22Rv1 (cell line): ENCODE measurements around the gene MAGEB1.

Source experiments
- H3K27ac ChIP-seq: fragments of 450-650 bp; 2 replicates; pipeline ENCODE4 v1.5.1; 2017
- ZFX ChIP-seq: fragments of 450-650 bp; IDR thresholded peaks from 2 replicates; pipeline ENCODE4 v1.6.1; 2017; ENCODE audit warnings: antibody characterized with exemption, borderline replicate concordance
- TF ChIP-seq, protein P1 (sequence below): fragments of 450-650 bp; IDR thresholded peaks from 2 replicates; pipeline ENCODE4 v1.5.1; 2017; ENCODE audit warnings: mild to moderate bottlenecking

Gene MAGEB1, protein sequence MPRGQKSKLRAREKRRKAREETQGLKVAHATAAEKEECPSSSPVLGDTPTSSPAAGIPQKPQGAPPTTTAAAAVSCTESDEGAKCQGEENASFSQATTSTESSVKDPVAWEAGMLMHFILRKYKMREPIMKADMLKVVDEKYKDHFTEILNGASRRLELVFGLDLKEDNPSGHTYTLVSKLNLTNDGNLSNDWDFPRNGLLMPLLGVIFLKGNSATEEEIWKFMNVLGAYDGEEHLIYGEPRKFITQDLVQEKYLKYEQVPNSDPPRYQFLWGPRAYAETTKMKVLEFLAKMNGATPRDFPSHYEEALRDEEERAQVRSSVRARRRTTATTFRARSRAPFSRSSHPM

DNA sequence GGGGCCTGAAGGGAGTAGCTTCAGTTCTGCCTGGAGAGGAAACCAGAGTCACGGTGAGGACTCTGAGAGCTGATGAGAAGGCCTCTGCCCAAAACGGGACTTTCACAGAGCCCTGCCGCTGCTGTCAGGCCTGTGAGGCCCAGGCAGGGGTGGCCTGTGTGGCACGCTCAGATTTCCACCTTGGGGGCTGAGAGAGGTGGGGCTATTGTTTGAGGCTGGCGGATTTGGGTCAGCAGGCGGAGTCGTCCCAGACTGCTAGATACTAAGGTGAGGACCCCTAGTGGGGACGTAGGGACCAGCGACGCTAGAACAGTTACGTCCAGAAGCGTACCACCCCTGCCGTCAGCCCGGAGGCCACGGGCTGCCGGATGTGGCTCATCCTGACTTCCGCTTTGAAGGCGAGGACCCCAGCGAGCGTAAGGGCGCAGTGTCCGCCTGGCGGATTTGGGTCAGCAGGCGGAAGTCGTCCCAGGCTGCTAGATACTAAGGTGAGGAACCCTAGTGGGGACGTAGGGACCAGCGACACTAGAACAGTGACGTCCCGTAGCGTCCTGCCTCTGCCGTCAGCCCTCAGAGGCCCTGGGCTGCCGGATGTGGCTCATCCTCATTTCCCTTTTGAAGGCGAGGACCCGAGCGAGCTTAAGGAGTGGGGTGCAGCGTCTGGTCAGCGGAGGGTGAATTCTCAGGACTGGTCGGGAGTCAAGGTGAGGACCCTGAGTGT is at the start of gene MAGEB1:
MAGEB1 (plus strand) TSS at position 378 of the 721 bp plus-strand sequence. CDS start 3,348 bp downstream, outside the sequence.
- no peak for TF ChIP-seq ZFX
- TF ChIP-seq, protein P1, sequence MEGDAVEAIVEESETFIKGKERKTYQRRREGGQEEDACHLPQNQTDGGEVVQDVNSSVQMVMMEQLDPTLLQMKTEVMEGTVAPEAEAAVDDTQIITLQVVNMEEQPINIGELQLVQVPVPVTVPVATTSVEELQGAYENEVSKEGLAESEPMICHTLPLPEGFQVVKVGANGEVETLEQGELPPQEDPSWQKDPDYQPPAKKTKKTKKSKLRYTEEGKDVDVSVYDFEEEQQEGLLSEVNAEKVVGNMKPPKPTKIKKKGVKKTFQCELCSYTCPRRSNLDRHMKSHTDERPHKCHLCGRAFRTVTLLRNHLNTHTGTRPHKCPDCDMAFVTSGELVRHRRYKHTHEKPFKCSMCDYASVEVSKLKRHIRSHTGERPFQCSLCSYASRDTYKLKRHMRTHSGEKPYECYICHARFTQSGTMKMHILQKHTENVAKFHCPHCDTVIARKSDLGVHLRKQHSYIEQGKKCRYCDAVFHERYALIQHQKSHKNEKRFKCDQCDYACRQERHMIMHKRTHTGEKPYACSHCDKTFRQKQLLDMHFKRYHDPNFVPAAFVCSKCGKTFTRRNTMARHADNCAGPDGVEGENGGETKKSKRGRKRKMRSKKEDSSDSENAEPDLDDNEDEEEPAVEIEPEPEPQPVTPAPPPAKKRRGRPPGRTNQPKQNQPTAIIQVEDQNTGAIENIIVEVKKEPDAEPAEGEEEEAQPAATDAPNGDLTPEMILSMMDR, result no peak
- H3K27ac ChIP-seq, result no peak within 1 kb of the TSS

DNA sequence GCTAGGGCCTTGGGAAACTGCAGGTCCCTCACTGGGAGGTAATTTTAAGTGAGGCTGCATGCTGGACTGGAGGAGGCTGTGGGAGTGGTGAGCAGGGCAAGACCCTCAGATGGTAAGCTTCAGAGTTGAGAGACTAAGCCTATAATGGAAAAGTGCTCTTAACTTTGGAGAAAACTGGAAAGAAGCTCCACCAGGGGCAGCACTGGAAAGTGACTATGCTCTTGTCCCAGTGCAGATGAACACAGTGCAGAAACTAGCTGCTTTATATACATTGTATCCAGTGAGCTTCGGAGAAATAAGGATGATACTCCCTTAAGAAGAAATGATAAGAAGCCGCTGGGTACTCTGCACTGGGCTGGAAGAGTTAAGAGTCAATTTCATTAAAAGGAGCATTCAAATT is 34.8 kb upstream of the MAGEB1 start:
- H3K27ac ChIP-seq, result no peak overlapping the region
- TF ChIP-seq, protein P1, result peak; percentile 6; the same call in 1 of the 2 replicates
- no peak for TF ChIP-seq ZFX

DNA sequence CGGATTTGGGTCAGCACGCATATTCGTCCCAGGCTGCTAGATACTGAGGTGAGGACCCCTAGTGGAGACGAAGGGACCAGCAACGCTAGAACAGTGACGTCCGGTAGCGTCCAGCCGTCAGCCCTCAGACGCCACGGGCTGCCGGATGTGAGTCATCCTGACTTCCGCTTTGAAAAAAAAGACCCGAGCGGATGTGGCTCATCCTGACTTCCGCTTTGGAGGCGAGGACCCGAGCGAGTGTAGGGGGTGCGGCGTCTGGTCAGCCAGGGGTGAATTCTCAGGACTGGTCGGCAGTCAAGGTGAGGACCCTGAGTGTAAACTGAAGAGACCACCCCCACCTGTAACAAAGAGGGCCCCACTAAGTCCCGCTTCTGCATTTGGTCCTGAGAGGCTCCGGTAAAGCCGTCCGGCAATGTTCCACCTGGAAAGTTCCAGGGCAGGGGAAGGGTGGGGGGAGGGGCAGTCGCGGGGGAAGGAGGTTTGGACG is 31.5 kb upstream of the MAGEB1 start, which contains the start of gene MAGEB2:
MAGEB2 (plus strand) TSS at position 207 of the 487 bp plus-strand sequence. CDS start 3,018 bp downstream, outside the sequence.
- no peak for TF ChIP-seq ZFX
- TF ChIP-seq, protein P1, result no peak
- H3K27ac ChIP-seq, result no peak within 1 kb of the TSS

DNA sequence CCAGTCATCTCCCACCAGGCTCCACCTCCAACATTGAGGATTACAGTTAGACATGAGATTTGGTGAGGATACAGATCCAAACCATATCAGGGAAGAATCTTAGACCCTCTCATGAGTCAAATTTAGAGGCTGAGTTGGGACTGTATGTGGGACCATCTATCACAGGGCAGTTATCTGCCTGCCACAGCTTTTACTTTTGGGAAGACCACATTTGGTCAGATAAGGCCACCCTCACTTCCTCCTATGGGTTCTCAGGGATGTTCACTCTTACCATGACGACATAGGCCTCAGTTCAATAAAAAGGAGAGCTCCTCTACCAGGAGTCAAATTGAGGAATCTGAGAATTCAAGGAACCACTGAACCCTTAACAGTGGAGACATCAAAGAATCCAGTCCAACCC is 29.5 kb upstream of the MAGEB1 start:
- TF ChIP-seq ZFX, result no peak
- TF ChIP-seq, protein P1, result no peak
- no peak overlapping the region for H3K27ac ChIP-seq

DNA sequence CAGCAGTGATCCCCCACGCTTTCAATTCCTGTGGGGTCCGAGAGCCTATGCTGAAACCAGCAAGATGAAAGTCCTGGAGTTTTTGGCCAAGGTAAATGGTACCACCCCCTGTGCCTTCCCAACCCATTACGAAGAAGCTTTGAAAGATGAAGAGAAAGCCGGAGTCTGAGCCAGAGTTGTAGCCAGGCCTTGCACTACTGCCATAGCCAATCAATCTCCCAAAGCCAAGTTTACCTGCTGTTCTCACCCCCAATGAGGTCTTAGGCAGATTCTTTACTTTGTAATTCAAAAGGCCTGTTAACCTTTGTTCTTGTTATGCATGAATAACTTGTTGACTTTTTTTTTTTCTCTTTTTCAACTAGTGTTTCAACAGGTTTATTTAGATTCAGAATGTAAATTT is 27.6 kb upstream of the MAGEB1 start:
- TF ChIP-seq ZFX, result no peak
- TF ChIP-seq, protein P1, result no peak
- no peak overlapping the region for H3K27ac ChIP-seq

DNA sequence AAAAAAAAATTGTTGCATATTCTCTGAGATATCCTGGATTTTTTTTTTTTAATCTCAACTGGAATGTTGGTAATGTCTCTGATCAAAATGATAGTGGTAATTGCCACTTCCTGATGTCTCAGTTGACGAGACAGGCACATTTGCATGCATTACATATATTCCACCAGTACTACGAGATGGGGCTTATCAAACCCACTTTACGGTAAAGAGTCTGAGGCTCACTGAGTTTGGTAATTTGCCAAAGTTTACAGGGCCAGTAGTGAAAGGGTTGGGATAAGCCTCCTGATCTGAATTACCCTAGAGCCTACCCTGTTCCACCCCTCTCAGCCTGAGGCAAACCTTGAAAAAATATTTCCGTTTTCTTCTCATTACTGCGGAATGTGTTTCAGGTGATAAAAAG is 26.3 kb upstream of the MAGEB1 start:
- no peak overlapping the region for H3K27ac ChIP-seq
- TF ChIP-seq, protein P1, result no peak
- no peak for TF ChIP-seq ZFX

DNA sequence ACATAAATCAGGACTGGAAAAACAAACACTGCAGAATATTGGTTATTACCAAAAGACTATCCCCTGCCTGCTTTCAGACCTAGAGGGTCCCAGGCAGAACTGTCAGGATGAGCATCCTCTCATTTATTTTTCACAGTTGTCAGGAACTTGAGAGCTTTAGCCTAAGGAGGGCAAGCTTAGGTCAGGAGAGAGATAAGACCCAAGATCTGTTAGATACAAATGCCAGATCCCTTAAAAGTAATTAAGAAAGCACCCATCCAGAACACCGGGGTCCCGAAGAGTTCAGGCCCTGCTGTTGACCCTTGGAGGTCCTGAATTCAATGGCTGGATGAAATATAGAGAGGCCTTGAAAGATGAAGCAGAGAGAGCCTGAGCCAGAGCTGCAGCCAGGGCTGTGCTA is 22.4 kb upstream of the MAGEB1 start:
- H3K27ac ChIP-seq, result no peak overlapping the region

More for the DNA sequence above, 22.4 kb upstream of the MAGEB1 start:
- TF ChIP-seq, protein P1, result no peak
- no peak for TF ChIP-seq ZFX
